IMR-90 (cell line): Measurements from ENCODE around the gene DHRS7B. TPM values are rescaled to one million over a fixed set of nuclear protein-coding genes. Genes with fewer than 3 reads are reported as not detected.

Experiments
- ATAC-seq: fragments of 200-7000 bp; cut with Tn5 transposase; 2 replicates; pipeline ENCODE4 v1.9.1; 2020; ENCODE audit warnings: low read depth, mild to moderate bottlenecking, moderate library complexity
- BruUV-seq: library from RNA; stranded (reverse); fragments of 400-500 nt; replicated peaks from 2 replicates; lab custom pipeline; 2021; lab: Mats Ljungman, UMichigan
- CTCF ChIA-PET: fragments of 300-600 bp; formaldehyde crosslinking; extraction: SDS; loops from one replicate; lab custom pipeline; 2021; ENCODE audit warnings: antibody characterized with exemption; lab: Yijun Ruan, JAX
- POLR2A ChIA-PET: fragments of 300-600 bp; sonication (Branson Sonifier 250); formaldehyde crosslinking; loops from one replicate; lab custom pipeline; 2022; ENCODE audit warnings: antibody characterized with exemption; ENCODE audit not compliant: unreplicated experiment; lab: Charles Lee
- DNase-seq: peaks from one replicate; pipeline ENCODE4 v3.0.0; 2013
- H2AFZ ChIP-seq: replicated peaks from 2 replicates; pipeline ENCODE3; 2013; ENCODE audit warnings: low read length, mild to moderate bottlenecking; ENCODE audit not compliant: poor library complexity
- H2AK5ac ChIP-seq: 2 replicates; pipeline ENCODE4 v1.6.1; 2013; ENCODE audit warnings: low read depth, low read length, inconsistent platforms
- H2AK9ac ChIP-seq: replicated peaks from 2 replicates; pipeline ENCODE3; 2013; ENCODE audit warnings: mild to moderate bottlenecking, low read depth, low read length, moderate library complexity; ENCODE audit not compliant: poor library complexity
- H2BK120ac ChIP-seq: 2 replicates; pipeline ENCODE4 v1.6.1; 2013; ENCODE audit warnings: low read depth, low read length, inconsistent platforms
- H2BK15ac ChIP-seq: 3 replicates; pipeline ENCODE4 v1.6.1; 2013; ENCODE audit warnings: low read depth, low read length, inconsistent platforms
- H2BK20ac ChIP-seq: 2 replicates; pipeline ENCODE4 v1.6.1; 2013; ENCODE audit warnings: low read depth, mild to moderate bottlenecking, inconsistent platforms, low read length, moderate library complexity
- H2BK5ac ChIP-seq: 2 replicates; pipeline ENCODE4 v1.6.1; 2013; ENCODE audit warnings: mild to moderate bottlenecking, low read depth, low read length, inconsistent platforms; ENCODE audit not compliant: poor library complexity, severe bottlenecking
- H3K14ac ChIP-seq: replicated peaks from 2 replicates; pipeline ENCODE4 v1.6.1; 2013; ENCODE audit warnings: low read depth, low read length, inconsistent platforms
- H3K18ac ChIP-seq: 2 replicates; pipeline ENCODE4 v1.6.1; 2013; ENCODE audit warnings: low read depth, low read length, control low read depth
- H3K23ac ChIP-seq: 2 replicates; pipeline ENCODE4 v1.6.1; 2013; ENCODE audit warnings: low read depth, low read length, inconsistent platforms
- H3K27ac ChIP-seq: 2 replicates; pipeline ENCODE4 v1.5.1; 2013; ENCODE audit warnings: mild to moderate bottlenecking, control low read depth, low read length; ENCODE audit not compliant: insufficient read depth
- H3K27me3 ChIP-seq: 2 replicates; pipeline ENCODE4 v1.6.1; 2013; ENCODE audit warnings: low read length; ENCODE audit not compliant: control insufficient read depth, insufficient read depth
- H3K36me3 ChIP-seq: 2 replicates; pipeline ENCODE4 v1.6.1; 2013; ENCODE audit warnings: low read length, mixed read lengths; ENCODE audit not compliant: control insufficient read depth, insufficient read depth
- H3K4ac ChIP-seq: 2 replicates; pipeline ENCODE4 v1.6.1; 2013; ENCODE audit warnings: low read depth, low read length, inconsistent platforms
- H3K4me1 ChIP-seq: 2 replicates; pipeline ENCODE4 v1.6.1; 2013; ENCODE audit warnings: low read length, mixed read lengths; ENCODE audit not compliant: control insufficient read depth, insufficient read depth
- H3K4me2 ChIP-seq: 2 replicates; pipeline ENCODE4 v1.6.1; 2013; ENCODE audit warnings: low read depth, mild to moderate bottlenecking, control low read depth, low read length, moderate library complexity
- H3K4me3 ChIP-seq: 2 replicates; pipeline ENCODE4 v1.5.1; 2013; ENCODE audit warnings: low read depth, mild to moderate bottlenecking, control low read depth, low read length, moderate library complexity; ENCODE audit not compliant: insufficient read depth
- H3K56ac ChIP-seq: 2 replicates; pipeline ENCODE4 v1.6.1; 2013; ENCODE audit warnings: low read length, inconsistent platforms; ENCODE audit not compliant: insufficient read depth; ENCODE audit errors: extremely low read depth
- H3K79me1 ChIP-seq, 2 experiments: 2 replicates each; pipeline ENCODE4 v1.6.1; 2013; ENCODE audit warnings: low read length in 2 of 2, inconsistent platforms in 1 of 2, low read depth in 1 of 2
- H3K9ac ChIP-seq: 2 replicates; pipeline ENCODE4 v1.6.1; 2013; ENCODE audit warnings: low read depth, low read length, control low read depth
- H3K9me1 ChIP-seq: 2 replicates; pipeline ENCODE4 v1.6.1; 2013; ENCODE audit warnings: low read length, inconsistent platforms; ENCODE audit not compliant: insufficient read depth
- H3K9me3 ChIP-seq: 2 replicates; pipeline ENCODE4 v1.6.1; 2013; ENCODE audit warnings: low read length; ENCODE audit not compliant: control insufficient read depth, insufficient read depth
- H4K20me1 ChIP-seq: 2 replicates; pipeline ENCODE4 v1.6.1; 2013; ENCODE audit warnings: low read length, inconsistent platforms; ENCODE audit not compliant: insufficient read depth
- H4K5ac ChIP-seq: 2 replicates; pipeline ENCODE4 v1.6.1; 2013; ENCODE audit warnings: mild to moderate bottlenecking, low read depth, low read length, control low read depth
- H4K8ac ChIP-seq, 2 experiments: 2 replicates each; pipeline ENCODE4 v1.6.1; 2013; ENCODE audit warnings: low read depth in 2 of 2, low read length in 2 of 2, control low read depth in 1 of 2, inconsistent platforms in 1 of 2
- H4K91ac ChIP-seq: 2 replicates; pipeline ENCODE4 v1.6.1; 2013; ENCODE audit warnings: low read depth, low read length, inconsistent platforms; ENCODE audit not compliant: insufficient read depth
- BHLHE40 ChIP-seq: fragments of 150-350 bp; IDR thresholded peaks from 2 replicates; pipeline ENCODE4 v1.6.1; 2016; ENCODE audit warnings: mild to moderate bottlenecking, low read depth, low read length
- CEBPB ChIP-seq: IDR thresholded peaks from 2 replicates; pipeline ENCODE4 v1.6.1; 2012; ENCODE audit warnings: low read depth, low read length, improper control_type of control experiment
- CHD1 ChIP-seq: IDR thresholded peaks from 2 replicates; pipeline ENCODE4 v1.6.1; 2012; ENCODE audit warnings: low read depth, low read length, improper control_type of control experiment
- CTCF ChIP-seq: conservative IDR thresholded peaks from 2 replicates; pipeline ENCODE4 v1.5.1; 2012; ENCODE audit warnings: mild to moderate bottlenecking, low read depth, low read length, improper control_type of control experiment
- ELK1 ChIP-seq: fragments of 150-350 bp; IDR thresholded peaks from 2 replicates; pipeline ENCODE4 v1.6.1; 2016; ENCODE audit warnings: low read depth, mild to moderate bottlenecking, low read length, moderate library complexity, borderline replicate concordance
- FOS ChIP-seq: fragments of 150-350 bp; IDR thresholded peaks from 2 replicates; pipeline ENCODE4 v1.6.1; 2016; ENCODE audit warnings: low read depth, low read length
- MAFK ChIP-seq: IDR thresholded peaks from 2 replicates; pipeline ENCODE4 v1.6.1; 2012; ENCODE audit warnings: low read depth, low read length, improper control_type of control experiment
- MAZ ChIP-seq: IDR thresholded peaks from 2 replicates; pipeline ENCODE4 v1.6.1; 2012; ENCODE audit warnings: low read depth, mild to moderate bottlenecking, low read length, improper control_type of control experiment, moderate library complexity, borderline replicate concordance
- MXI1 ChIP-seq: IDR thresholded peaks from 2 replicates; pipeline ENCODE4 v1.6.1; 2012; ENCODE audit warnings: low read depth, mild to moderate bottlenecking, low read length, moderate library complexity, borderline replicate concordance
- NFE2L2 ChIP-seq: fragments of 150-350 bp; IDR thresholded peaks from 2 replicates; pipeline ENCODE4 v1.6.1; 2016; ENCODE audit warnings: low read depth, mild to moderate bottlenecking, low read length
- POLR2A ChIP-seq: IDR thresholded peaks from 2 replicates; pipeline ENCODE4 v1.6.1; 2012; ENCODE audit warnings: mild to moderate bottlenecking, low read depth, low read length
- RAD21 ChIP-seq: IDR thresholded peaks from 2 replicates; pipeline ENCODE4 v1.6.1; 2012; ENCODE audit warnings: low read length, improper control_type of control experiment
- RCOR1 ChIP-seq: IDR thresholded peaks from 2 replicates; pipeline ENCODE4 v1.6.1; 2012; ENCODE audit warnings: mild to moderate bottlenecking, low read length, improper control_type of control experiment; ENCODE audit not compliant: insufficient replicate concordance
- RFX5 ChIP-seq: IDR thresholded peaks from 2 replicates; pipeline ENCODE4 v1.8.0; 2012; ENCODE audit warnings: low read depth, mild to moderate bottlenecking, low read length, moderate library complexity
- SMC3 ChIP-seq: fragments of 150-350 bp; IDR thresholded peaks from 2 replicates; pipeline ENCODE4 v1.6.1; 2016; ENCODE audit warnings: low read depth, mild to moderate bottlenecking, antibody characterized with exemption, low read length, moderate library complexity
- USF2 ChIP-seq: fragments of 150-350 bp; IDR thresholded peaks from 2 replicates; pipeline ENCODE4 v1.6.1; 2017; ENCODE audit warnings: mild to moderate bottlenecking, antibody characterized with exemption, low read length, low read depth
- WGBS, 2 experiments: methylation state at CpG; one replicate each; pipeline versions ENCODE4 v1.1.5 to v1.1.7; 2013; ENCODE audit warnings: missing lambda C conversion rate in 2 of 2; ENCODE audit not compliant: insufficient read length in 1 of 2; ENCODE audit errors: extremely low coverage in 2 of 2; 5-methylcytosine and 5-hydroxymethylcytosine counted together
- dilution Hi-C: fragments of 300-500 bp; cut with HindIII; formaldehyde crosslinking; loops from one replicate; pipeline ENCODE4 v1.14.3; 2018; ENCODE audit warnings: low sequenced_read_pairs; ENCODE audit not compliant: unreplicated experiment
- in situ Hi-C: fragments of 300-500 bp; cut with MboI; formaldehyde crosslinking; loops from 3 replicates; pipeline ENCODE4 v1.14.3; 2019; ENCODE audit warnings: low sequenced_read_pairs, inconsistent platforms, mixed read lengths
- intact Hi-C: fragments of 100-400 bp; cut with micrococcal nuclease; formaldehyde crosslinking; loops from 2 replicates; pipeline ENCODE4 v1.10.0; 2022
- polyA plus RNA-seq, 3 experiments: library from polyadenylated mRNA; depleted of rRNA; stranded (reverse); fragments of >200 nt; gene quantifications; 2 replicates each; pipeline ENCODE4 v1.2.3, GENCODE V29; 2012; ENCODE audit warnings: low replicate concordance in 1 of 3
- total RNA-seq: library from RNA; depleted of rRNA; stranded (reverse); fragments of >200 nt; gene quantifications from 2 replicates; pipeline ENCODE4 v1.2.3, GENCODE V29; 2012

Gene DHRS7B
- total and polyA plus RNA-seq, 2 of the 4 experiments (the other 2 are of a cell fraction) = 24.4 to 34.4 TPM

GRCh38 chr17:21124086-21124485 lies 2.7 kb upstream of the DHRS7B start:
- no peak overlapping the region for H2BK15ac ChIP-seq
- H3K14ac ChIP-seq = no peak overlapping the region
- no peak overlapping the region for H2BK20ac ChIP-seq
- H3K27ac ChIP-seq = no peak overlapping the region
- peaks cover 9 to 13% of the 10 kb centered on the region in 2 experiments; a peak in 3 of 4 replicates for H3K79me1 ChIP-seq
- H4K8ac ChIP-seq = no peak overlapping the region
- H3K18ac ChIP-seq = no peak overlapping the region
- no peak overlapping the region for H3K23ac ChIP-seq
- ChIA-PET CTCF (no interaction called here), POLR2A (no interaction called here)
- H4K91ac ChIP-seq = no peak overlapping the region
- intact Hi-C loops (no loop called here), in situ Hi-C loops (no loop called here), dilution Hi-C loops (no loop called here)
- no peaks in the 10 kb centered on the region for H3K4me1 ChIP-seq
- H3K9me1 ChIP-seq = no peaks in the 10 kb centered on the region
- H2AK9ac ChIP-seq = no peak overlapping the region
- no TSS peak for BruUV-seq
- H3K4me2 ChIP-seq = no peak overlapping the region
- H2BK5ac ChIP-seq = no peak overlapping the region
- H3K4ac ChIP-seq = no peak overlapping the region
- no peak for TF ChIP-seq USF2
- TF ChIP-seq SMC3 = no peak
- no peak for TF ChIP-seq MAZ
- TF ChIP-seq NFE2L2 = no peak
- no peak for TF ChIP-seq MXI1
- TF ChIP-seq FOS = no peak
- TF ChIP-seq MAFK = no peak
- TF ChIP-seq ELK1 = no peak
- TF ChIP-seq RAD21 = no peak
- TF ChIP-seq CTCF = no peak
- TF ChIP-seq POLR2A = no peak
- TF ChIP-seq BHLHE40 = no peak
- TF ChIP-seq CEBPB = no peak
- TF ChIP-seq CHD1 = no peak
- TF ChIP-seq RCOR1 = no peak
- TF ChIP-seq RFX5 = no peak
- no peak overlapping the region for H3K9ac ChIP-seq
- H4K5ac ChIP-seq = no peak overlapping the region
- no CpG with 5 or more reads among the region's 4 CpGs for WGBS, 2 experiments
- H2BK120ac ChIP-seq = no peak overlapping the region
- no peaks in the 10 kb centered on the region for H3K9me3 ChIP-seq
- H3K36me3 ChIP-seq = no peaks in the 10 kb centered on the region
- H3K56ac ChIP-seq = no peak overlapping the region
- DNase-seq = no peak
- H3K27me3 ChIP-seq = no peaks in the 10 kb centered on the region
- no peak overlapping the region for H2AK5ac ChIP-seq
- H2AFZ ChIP-seq = no peak overlapping the region
- H3K4me3 ChIP-seq = no peak overlapping the region
- no peaks in the 10 kb centered on the region for H4K20me1 ChIP-seq
- ATAC-seq = no peak
